ENCODE data around the gene MSL1. TPM values are rescaled to one million over a fixed set of nuclear protein-coding genes. Genes with fewer than 3 reads are reported as not detected.
A peak's percentile ranks its signal among the peaks of the same experiment; 100 is the strongest.

The MSL1 gene
- total RNA-seq, 1 experiment from 2014 or later, result 52.5 TPM

DNA sequence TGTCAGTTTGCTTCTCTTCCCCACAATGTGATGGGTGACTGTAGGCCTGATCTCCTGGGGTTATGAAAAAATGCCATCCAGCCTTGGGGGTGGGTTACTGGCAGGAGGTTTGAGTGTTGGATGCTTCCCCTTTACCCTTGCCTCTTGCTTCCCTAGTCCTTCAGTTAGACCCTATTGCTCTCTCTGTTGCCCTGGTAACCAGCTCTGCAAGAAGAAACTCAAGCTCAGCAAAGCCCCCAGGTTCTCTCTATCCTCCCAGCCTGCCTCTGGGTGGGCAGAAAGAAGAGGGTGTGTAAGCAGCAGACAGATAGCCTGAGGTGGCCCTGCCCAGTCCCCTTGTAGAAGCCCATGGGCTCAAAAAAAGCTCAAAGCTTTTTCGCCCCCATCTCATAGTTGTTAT, 52.7 kb downstream of the MSL1 start:
- no peak for DNase-seq (ENCODE audit: low read depth)

DNA sequence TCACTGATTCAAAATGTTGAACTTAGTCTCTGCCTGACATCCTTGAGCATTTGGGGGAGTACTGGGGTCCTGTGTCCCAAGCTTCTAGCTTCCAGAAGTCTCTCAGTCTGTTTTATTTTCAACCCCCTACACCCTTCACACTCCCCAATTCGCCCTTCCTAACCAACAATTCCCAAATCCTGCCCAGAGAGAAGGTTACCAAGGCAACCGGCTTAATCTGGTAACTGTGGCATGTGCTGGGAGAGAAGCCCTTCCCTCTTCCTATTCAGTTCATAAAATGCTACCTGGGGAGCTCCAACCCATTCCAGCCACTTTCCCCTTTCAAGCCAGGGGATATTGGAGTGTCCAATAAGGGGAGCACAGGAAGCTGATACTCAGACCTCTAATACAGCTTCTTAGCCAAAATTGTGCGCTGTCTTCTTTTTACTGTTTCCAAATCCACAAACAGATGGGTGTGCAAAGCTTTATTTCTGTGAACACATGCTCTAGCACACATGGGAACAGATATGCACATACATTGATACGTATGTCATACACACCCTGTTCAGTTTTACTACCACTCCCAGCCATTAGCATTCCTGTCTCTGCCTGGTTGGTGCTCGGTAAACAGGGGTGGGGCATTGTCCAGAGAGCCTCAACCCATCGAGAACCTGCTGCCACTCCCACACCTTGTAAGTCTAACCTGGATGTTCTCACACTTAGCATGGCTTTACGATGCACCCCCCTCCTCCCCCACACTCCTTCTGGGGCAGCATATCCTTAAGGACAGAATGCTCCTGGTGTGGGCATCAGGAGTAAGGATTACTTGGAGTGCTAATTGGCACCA, 54.4 kb downstream of the MSL1 start:
- no peak for DNase-seq (ENCODE audit: low read depth)

DNA sequence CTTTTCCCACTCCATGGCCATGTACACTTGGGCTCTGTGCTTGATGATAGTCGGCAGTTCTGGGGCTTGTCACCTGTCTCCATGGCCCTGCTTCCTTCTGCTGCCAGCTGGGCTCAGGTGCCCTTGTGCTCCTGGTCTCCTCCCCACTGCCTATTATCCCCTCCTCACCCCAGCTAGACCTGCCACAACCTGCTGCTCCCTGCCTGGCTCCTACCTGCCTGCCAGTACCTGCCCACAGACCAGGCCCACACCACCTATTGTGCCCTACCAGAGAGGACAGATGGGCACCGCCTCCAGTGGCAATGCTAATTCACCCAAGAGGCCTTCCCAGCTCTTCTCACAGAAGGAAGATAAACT, 55.0 kb downstream of the MSL1 start:
- no peak for DNase-seq (ENCODE audit: low read depth)

DNA sequence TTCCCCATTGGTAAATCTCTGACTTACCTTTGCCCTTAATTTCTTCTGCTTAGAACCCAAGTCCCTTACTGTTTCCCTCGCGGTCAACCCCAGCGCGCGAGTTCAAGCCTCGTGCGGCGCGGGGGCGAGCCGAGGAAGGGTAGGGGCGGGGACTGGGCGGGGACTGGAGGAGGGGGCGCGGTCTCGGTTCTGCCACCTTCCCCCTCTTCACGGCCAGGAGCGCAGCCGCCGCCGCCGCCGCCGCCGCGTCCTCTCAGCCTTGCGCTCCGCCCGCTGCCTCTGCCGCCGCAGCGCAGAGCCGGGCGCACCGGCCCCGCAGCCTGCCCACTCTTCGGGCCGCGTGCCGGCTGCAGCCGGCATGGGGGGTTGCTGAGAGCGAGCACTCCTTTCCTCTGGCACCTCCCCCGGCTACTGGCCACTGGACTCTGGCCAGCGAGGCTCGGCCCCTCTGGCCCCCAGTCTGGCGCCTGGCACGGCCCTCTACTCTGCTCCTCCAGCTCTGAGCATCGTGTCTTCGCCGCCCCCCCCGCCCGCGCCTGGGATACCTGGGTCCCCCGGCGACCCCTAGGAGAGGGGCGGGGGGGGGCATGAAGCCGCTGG, 55.6 kb downstream of the MSL1 start, which contains the start of gene RAPGEFL1:
Gene RAPGEFL1, plus strand, starts transcription at position 196 of the 600 bp plus-strand sequence. Its CDS starts 392 bp downstream, at position 588.
- peak; percentile 77 for DNase-seq (ENCODE audit: low read depth)

DNA sequence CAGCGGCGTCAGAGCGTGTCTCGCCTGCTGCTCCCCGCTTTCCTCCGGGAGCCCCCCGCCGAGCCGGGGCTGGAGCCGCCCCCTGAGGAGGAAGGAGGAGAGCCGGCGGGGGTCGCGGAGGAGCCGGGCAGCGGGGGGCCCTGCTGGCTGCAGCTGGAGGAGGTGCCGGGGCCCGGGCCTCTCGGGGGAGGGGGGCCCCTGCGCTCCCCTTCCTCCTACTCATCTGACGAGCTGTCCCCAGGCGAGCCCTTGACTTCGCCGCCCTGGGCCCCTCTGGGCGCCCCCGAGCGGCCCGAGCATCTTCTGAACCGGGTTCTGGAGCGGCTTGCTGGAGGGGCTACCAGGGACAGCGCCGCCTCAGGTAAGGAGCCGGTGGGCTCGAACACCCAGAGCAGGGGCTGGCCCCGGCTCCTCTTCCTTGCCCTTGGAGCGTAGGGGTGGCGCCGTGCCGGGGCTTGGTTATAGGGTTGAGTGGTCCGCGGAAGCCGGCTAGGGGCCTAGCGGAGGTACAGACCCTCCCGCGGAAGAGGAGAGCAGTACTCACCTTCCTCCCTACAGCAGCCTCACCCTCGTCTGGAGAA, 56.3 kb downstream of the MSL1 start:
- DNase-seq (ENCODE audit: low read depth), result no peak

DNA sequence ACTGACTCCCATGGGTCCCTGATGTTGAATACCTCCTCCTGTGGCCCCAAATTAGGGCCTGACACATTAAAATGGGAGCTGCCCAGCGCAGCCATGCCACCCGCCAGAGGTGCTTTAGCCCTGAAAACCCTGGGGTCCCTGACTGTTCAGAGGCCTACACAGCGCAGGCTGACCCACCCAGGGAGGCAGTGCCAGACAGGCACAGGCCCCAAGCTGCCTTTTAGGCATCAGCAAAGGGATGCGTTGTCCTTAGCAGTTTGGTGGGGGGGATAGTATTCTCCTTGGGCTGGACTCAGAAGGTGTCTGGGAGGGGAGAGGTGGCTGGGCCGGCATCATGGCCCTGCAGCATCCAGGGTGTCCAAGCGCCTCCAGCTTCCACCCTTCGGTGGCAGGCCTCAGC, 56.9 kb downstream of the MSL1 start:
- no peak for DNase-seq (ENCODE audit: low read depth)

DNA sequence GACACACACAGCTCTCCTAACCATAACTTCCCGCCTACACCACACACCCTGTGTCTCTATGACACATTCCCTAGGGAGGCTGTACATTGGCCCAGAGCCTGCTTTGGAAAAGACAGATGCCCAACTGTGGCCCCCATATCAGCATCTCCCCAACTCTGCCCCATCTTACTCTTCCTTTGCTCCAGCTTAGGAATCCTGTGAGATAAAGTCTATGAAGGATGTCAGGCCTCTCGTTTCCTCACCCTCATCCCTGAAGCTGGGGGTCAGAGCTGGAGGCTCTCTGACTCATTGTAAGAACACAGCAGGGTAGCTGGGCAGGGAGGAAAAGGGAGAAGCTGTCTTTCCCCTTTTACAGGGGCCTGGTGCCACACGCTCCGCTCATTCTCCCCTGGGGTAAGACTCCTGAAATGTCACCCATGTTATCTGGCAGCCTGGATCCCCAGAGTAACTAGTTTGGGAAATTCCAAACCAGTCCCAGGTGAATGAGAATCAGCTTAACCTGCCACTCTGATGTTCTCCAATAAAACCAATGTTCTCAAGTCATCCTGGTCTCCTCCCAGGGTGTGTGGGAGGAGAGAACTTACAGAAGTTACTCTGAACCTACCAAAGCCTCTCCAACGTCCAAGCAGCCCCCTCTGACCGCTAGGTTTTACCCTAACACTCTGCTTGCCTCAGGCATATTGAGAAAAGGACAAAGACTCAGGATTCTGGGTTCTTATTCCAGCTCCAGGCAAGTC, 58.3 kb downstream of the MSL1 start:
- peak; percentile 80 for DNase-seq (ENCODE audit: low read depth)

DNA sequence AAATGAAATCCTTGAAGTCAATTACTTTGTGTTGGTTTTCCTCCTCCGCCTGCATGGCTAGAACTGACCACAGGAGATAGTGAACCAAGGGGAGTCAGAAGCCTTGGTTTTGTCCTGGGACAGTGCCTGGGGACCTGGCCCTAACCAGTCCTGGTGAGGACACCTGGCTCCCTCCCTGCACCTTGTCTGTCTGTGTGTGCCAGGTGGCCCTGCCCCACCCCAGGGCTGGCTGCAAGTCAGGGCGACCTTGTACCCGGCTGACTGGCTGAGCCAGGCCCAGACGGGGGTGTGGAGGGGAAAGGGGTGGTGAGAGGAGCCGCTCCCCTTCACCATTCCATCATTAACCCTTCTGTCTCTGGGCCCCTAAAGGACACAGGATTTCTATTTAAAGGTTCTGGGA, 58.9 kb downstream of the MSL1 start:
- DNase-seq (ENCODE audit: low read depth), result no peak

DNA sequence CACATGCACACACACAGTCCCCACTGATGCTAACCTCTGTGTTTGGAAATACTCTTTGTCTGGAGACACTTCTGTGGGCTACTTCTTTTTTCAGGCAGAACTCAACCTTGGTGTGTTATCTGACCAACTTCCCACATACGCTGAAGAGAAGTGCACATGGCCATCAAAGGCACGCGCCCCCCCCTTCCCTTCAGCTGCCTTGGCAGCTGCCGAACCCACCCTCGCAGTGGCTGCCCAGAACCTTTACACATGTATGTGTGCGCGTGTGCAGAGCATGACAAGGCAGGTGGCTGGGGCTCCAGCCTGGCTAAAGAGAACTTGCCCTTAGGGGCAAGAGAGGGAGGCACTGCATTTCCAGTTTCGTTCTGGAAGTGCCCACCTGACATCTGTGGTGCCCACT, 59.4 kb downstream of the MSL1 start:
- DNase-seq (ENCODE audit: low read depth), result no peak

DNA sequence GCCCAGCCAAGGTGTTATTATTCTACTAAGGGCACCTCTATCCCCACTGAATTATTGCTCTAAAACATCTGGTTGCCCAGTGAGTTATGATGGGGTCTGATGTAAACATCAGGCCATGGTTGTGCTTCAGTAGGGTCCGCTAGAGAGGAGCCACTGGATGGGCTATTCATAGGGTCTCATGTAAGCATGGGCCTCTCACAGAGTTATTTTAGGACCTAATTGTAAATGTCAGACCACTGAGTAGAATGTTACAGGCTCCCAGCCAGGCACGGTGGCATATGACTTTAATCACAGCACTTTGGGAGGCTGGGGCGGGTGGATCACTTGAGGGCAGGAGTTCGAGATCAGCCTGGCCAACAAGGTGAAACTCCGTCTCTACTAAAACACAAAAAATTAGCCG, 60.8 kb downstream of the MSL1 start:
- DNase-seq (ENCODE audit: low read depth), result no peak

Other genes starting within 250 kb of the MSL1 start
- gene GSDMB, start 203.3 kb upstream of the MSL1 start, total RNA-seq (2014; rRNA removed; shearing (Covaris generic)), result 0.57 and 2.5 TPM in 2 replicates
- 23.3 and 27.1 TPM in 2 replicates for gene ORMDL3, start 194.4 kb upstream of the MSL1 start, total RNA-seq (2014; rRNA removed; shearing (Covaris generic))
- gene LRRC3C, start 194.2 kb upstream of the MSL1 start, total RNA-seq (2014; rRNA removed; shearing (Covaris generic)), result not detected in 2 replicates
- gene GSDMA, start 159.0 kb upstream of the MSL1 start, total RNA-seq (2014; rRNA removed; shearing (Covaris generic)), result not detected in 2 replicates
- 146 and 185 TPM in 2 replicates for gene PSMD3, start 141.2 kb upstream of the MSL1 start, total RNA-seq (2014; rRNA removed; shearing (Covaris generic))
- 0.29 TPM in 1 of 2 replicates, not detected in the other for gene CSF3, start 106.5 kb upstream of the MSL1 start, total RNA-seq (2014; rRNA removed; shearing (Covaris generic))
- gene MED24, start 67.6 kb upstream of the MSL1 start, total RNA-seq (2014; rRNA removed; shearing (Covaris generic)), result 31.8 and 39.2 TPM in 2 replicates
- gene THRA, start 59.0 kb upstream of the MSL1 start, total RNA-seq (2014; rRNA removed; shearing (Covaris generic)), result 4.4 and 7.7 TPM in 2 replicates
- 0.80 and 1.4 TPM in 2 replicates for gene NR1D1, start 21.4 kb upstream of the MSL1 start, total RNA-seq (2014; rRNA removed; shearing (Covaris generic))
- gene CASC3, start 18.6 kb downstream of the MSL1 start, total RNA-seq (2014; rRNA removed; shearing (Covaris generic)), result 47.8 and 56.5 TPM in 2 replicates
- 0.51 and 1.2 TPM in 2 replicates for gene RAPGEFL1, start 55.5 kb downstream of the MSL1 start, total RNA-seq (2014; rRNA removed; shearing (Covaris generic))
- gene WIPF2, start 97.3 kb downstream of the MSL1 start, total RNA-seq (2014; rRNA removed; shearing (Covaris generic)), result 4.9 and 6.3 TPM in 2 replicates
- gene CDC6, start 165.9 kb downstream of the MSL1 start, total RNA-seq (2014; rRNA removed; shearing (Covaris generic)), result 124 and 145 TPM in 2 replicates
- 15.6 and 19.9 TPM in 2 replicates for gene RARA, start 187.2 kb downstream of the MSL1 start, total RNA-seq (2014; rRNA removed; shearing (Covaris generic))
- gene GJD3, start 242.8 kb downstream of the MSL1 start, total RNA-seq (2014; rRNA removed; shearing (Covaris generic)), result not detected in 2 replicates